ENCODE results near the gene CALCB. TPM values are rescaled to one million over a fixed set of nuclear protein-coding genes. Genes with fewer than 3 reads are reported as not detected.

Gene CALCB
- total RNA-seq, 3 donors from 2014 or later, result 1.3 to 2.7 (median 1.4) TPM

DNA sequence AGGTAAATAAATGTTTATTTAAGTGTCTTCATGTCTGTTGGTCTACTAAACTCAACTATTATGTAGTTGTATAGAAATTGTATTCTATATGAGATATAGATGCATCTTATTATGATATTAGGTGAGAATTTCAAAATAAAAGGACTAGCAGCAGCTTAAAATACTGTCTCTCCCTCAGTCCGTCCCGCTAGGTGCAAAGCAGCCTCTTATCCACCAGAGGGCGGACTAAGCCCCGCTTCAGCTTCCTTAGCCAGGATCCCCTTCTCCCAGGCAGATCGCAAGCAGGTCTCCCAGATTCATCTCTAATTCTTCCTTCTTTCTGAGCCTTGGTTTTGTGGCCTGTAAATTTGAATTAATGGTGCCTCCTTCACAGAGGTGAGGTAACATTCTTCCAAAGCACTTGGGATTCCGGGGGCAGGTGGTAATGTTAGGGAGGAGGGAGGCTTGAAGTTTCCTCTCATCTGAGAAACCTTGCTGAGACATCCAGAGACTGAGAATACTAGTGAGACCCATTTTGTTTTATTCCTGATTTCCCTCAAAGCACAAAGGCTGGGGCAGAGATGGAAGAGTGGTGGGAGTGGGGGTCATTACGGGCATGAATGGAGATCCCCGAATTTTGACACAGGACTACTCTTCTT lies 27.8 kb downstream of the CALCB start:
- Mint-ChIP-seq H3K4me1 (ENCODE audit: low read depth) (peaks cover 2% of the 10 kb centered on the region), H3K27me3 (ENCODE audit: low read depth) (peaks cover 19% of the 10 kb centered on the region)

DNA sequence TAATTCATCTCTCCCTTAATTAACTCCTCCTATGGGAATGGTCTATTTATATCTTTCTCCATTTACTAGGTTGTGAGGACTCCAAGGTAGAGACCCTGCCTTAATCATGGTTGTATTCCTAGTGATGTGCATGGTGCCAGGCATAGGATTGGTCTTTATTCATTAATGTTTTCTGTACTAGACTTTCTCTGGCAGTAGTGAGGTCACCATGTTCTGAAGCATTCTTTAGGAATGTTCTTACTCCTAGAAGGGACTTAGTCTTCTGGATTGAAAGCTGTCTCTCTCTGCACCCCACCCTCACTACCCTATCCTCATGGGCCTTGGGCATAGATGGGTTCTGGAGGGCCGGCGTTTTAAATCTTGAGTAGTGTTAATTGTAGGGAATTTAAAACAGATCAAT lies 30.8 kb downstream of the CALCB start:
- H3K27me3 Mint-ChIP-seq (ENCODE audit: low read depth), result peaks cover 4% of the 10 kb centered on the region

More for the DNA sequence above, 27.8 kb downstream of the CALCB start:
- peak; percentile 30 for DNase-seq
- ATAC-seq, result peak; percentile 62 to 72
- Mint-ChIP-seq H3K4me3 (no peak overlapping the region), H3K9me3 (peaks cover 4% of the 10 kb centered on the region), H3K36me3 (ENCODE audit: insufficient read depth) (no peaks in the 10 kb centered on the region)

DNA sequence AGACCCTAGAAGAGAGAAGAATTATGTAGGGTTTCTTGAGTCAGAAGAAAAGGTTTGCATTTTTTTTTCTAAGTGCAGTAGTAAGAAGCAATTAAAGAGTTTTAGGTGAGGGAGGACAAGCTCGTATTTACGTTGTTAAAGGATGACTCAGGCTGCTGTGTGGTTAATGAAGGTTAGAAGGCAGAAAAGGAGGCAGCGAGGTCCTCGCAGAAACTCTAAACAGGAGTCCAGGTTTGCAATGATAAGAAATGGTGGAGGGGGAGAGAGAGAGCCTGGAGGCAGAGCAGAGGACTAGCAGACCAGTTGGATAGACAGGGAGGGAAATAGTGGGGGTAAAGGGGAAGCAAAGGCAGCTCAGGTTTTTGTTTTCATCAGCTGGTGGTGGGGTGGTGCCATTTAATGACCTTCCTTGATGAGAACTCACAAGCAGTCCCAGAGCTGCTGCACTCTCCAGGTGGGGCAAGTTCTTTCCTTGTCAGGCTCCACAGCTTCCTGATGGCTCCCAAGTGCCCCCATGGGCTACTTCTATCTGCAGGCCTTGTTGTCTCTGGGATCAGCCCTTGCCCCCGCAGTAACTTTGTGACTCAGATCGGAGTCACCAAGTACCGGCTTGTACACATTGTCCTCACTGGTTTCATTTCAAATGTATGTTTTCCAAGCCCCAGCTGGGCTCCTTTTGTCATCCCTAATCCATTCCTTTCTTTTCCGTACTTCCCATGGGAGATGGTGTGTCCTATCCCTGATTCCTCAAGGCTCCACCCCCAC lies 33.0 kb downstream of the CALCB start:
- DNase-seq (no peak), ATAC-seq (no peak)
- no peaks in the 10 kb centered on the region for H3K36me3 Mint-ChIP-seq (ENCODE audit: insufficient read depth)
- no peak overlapping the region for H3K4me3 Mint-ChIP-seq
- H3K27me3 Mint-ChIP-seq (ENCODE audit: low read depth), result no peaks in the 10 kb centered on the region
- no peaks in the 10 kb centered on the region for H3K4me1 Mint-ChIP-seq (ENCODE audit: low read depth)
- peaks cover 4% of the 10 kb centered on the region for H3K9me3 Mint-ChIP-seq

More for the DNA sequence above, 30.8 kb downstream of the CALCB start:
- no peak for DNase-seq
- no peak overlapping the region for H3K4me3 Mint-ChIP-seq
- H3K9me3 Mint-ChIP-seq, result peaks cover 4% of the 10 kb centered on the region
- peaks cover 2% of the 10 kb centered on the region for H3K4me1 Mint-ChIP-seq (ENCODE audit: low read depth)
- no peaks in the 10 kb centered on the region for H3K36me3 Mint-ChIP-seq (ENCODE audit: insufficient read depth)
- no peak for ATAC-seq

DNA sequence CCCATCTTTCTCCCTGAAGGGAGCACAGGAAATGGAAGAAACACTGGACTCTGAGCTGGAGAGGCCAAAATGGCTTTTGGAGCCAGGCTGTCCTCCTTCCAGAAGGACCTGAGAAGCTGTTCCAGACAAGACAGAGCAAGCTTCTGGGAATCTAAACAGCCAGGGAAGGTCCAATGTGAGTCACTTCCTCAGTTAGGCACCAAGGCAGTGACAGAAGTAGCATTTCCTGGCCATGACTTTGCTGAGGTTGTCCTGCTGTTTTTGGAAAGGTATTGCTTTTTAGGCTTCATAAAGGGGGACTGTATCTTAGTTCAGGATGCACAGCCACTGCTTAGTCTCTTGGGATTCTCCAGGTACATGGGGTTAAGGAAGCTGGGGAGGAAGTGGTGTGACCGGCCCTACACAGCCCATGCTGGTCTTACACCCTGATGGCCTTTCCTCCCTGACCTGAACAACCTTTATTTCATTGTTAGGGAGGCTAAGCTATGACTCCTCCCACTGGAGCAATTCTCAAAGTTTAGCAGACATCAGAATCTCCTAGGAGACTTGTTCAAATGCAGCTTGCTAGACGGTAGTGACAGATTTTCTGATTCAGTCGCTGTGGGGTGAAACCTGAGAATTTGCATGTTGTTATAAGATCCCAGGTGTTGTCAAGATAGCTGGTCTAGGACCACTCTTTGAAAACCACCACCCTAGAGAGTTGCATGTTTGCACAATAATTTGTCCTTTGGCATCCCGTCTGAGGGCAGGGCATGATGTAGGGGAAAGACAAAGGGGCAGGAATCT lies 34.5 kb downstream of the CALCB start:
- no peak overlapping the region for H3K4me3 Mint-ChIP-seq
- ATAC-seq (no peak), DNase-seq (no peak)
- H3K27me3 Mint-ChIP-seq (ENCODE audit: low read depth), result no peaks in the 10 kb centered on the region
- H3K4me1 Mint-ChIP-seq (ENCODE audit: low read depth), result no peaks in the 10 kb centered on the region
- no peaks in the 10 kb centered on the region for H3K36me3 Mint-ChIP-seq (ENCODE audit: insufficient read depth)
- peaks cover 4% of the 10 kb centered on the region for H3K9me3 Mint-ChIP-seq

DNA sequence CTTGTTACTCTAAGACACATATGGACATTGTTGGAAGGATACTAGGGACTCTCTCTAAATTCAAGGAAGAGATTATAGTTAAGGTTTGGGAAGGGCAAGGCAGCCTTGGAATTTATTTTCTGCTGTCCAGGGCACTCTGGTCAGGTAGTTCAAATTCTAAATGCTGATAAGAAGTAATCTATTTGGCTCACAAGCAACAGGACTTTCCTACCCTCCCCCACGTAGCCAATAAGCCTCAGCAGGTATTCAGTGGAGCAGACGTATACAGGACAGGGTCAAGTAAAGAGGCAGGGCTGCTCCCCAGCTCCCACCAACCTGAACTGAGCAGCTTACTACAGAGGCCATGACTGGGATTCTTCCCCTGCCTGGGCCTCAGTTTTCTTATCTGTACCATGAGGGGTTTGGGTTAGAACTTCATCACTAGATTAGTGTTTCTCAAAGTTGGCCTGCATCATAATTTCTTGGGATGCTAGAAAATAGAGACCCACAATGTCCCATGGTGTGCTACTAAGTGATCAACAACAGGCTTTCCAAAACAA lies 35.3 kb downstream of the CALCB start:
- Mint-ChIP-seq H3K27me3 (ENCODE audit: low read depth) (peaks cover 6% of the 10 kb centered on the region), H3K4me1 (ENCODE audit: low read depth) (peaks cover 7% of the 10 kb centered on the region), H3K9me3 (peaks cover under 1% of the 10 kb centered on the region), H3K36me3 (ENCODE audit: insufficient read depth) (no peaks in the 10 kb centered on the region), H3K4me3 (no peak overlapping the region)
- ATAC-seq (no peak), DNase-seq (no peak)

DNA sequence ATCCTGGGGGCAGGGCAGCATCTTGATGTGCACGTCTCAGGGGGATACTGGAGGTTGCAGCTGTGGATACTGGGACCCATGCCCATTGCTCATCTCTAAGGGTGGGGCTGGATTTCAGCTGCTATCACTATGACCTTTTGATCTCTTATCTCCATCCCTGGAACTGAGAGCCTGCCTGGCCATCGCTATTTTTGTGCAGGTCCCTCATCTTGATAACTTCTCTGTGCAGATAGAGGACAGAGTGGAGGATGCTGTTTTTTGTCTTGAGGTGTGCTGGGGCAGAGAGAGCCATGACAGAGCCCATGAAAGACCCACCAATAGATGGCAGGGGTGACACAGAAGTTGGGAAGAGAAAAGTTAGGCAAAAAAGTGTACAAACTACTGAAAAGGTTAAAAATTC lies 36.2 kb downstream of the CALCB start:
- H3K4me1 Mint-ChIP-seq (ENCODE audit: low read depth), result peaks cover 10% of the 10 kb centered on the region
- no peaks in the 10 kb centered on the region for H3K36me3 Mint-ChIP-seq (ENCODE audit: insufficient read depth)
- ATAC-seq, result no peak
- H3K9me3 Mint-ChIP-seq, result no peaks in the 10 kb centered on the region
- no peak overlapping the region for H3K4me3 Mint-ChIP-seq
- peaks cover 11% of the 10 kb centered on the region for H3K27me3 Mint-ChIP-seq (ENCODE audit: low read depth)
- no peak for DNase-seq

DNA sequence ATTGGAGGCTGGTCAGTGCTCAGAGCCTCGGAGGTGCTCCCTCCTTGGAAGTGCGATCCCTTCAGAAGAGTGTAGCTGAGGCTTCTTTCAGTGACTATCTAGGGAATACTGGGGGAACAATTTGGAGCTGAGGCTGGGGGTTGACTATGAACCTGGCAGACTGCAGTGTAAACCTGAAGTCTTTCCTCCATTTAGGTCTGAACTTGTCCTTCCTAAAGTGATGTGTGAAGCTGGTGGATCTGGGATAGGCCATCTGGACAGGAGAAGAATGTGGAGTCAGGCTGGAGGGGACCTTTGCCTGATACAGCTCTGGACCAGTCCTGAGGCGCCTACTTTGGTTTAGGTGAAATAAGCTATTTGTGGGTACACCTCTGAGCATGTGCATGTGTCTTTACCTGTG lies 37.8 kb downstream of the CALCB start:
- ATAC-seq (no peak), DNase-seq (no peak)
- Mint-ChIP-seq H3K9me3 (no peaks in the 10 kb centered on the region), H3K27me3 (ENCODE audit: low read depth) (peaks cover 23% of the 10 kb centered on the region), H3K36me3 (ENCODE audit: insufficient read depth) (no peaks in the 10 kb centered on the region), H3K4me1 (ENCODE audit: low read depth) (peaks cover 14% of the 10 kb centered on the region), H3K4me3 (no peak overlapping the region)

DNA sequence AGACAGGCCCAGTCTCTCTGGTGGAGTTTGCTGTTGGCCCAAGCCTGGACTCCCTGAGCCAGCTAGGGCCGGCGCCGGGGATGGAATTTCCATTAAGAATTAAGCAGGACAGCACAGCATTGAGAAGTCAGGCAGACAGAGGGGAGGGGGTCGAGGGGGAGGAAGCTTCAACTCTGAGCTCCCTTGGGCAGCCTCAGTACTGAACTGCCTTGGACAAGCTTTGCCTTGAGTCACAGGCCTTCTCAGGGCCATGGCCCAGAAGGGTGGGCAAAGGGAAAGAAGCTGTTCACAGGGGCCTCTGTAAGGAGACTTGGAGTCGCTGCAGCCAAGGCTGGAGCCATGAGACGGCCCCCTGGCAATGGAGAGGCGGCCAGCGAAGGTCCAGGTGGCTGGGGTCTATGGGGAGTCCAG lies 38.7 kb downstream of the CALCB start:
- peaks cover 31% of the 10 kb centered on the region for H3K27me3 Mint-ChIP-seq (ENCODE audit: low read depth)

DNA sequence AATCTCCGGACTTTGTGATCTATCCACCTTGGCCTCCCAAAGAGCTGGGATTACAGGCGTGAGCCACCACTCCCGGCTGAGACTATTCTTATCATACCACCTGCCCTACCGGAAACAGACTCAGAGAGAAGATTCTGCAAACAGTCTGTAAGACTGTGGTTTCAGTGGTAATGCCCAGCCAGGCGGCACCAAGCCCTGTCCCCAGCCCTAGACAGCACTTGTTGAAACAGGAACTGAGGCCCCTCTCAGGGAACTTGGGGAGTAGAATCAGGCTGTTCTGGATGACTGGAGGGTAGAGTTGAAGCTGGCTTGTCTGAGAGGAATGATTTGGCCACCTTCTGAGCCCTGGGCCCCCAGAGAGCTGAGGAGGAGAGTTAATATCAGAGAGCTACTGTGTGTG lies 40.0 kb downstream of the CALCB start:
- H3K4me3 Mint-ChIP-seq, result no peak overlapping the region
- peaks cover 39% of the 10 kb centered on the region for H3K27me3 Mint-ChIP-seq (ENCODE audit: low read depth)
- no peak for ATAC-seq
- H3K4me1 Mint-ChIP-seq (ENCODE audit: low read depth), result peaks cover 14% of the 10 kb centered on the region
- DNase-seq, result no peak
- H3K36me3 Mint-ChIP-seq (ENCODE audit: insufficient read depth), result no peaks in the 10 kb centered on the region
- no peaks in the 10 kb centered on the region for H3K9me3 Mint-ChIP-seq

More for the DNA sequence above, 38.7 kb downstream of the CALCB start:
- Mint-ChIP-seq H3K9me3 (no peaks in the 10 kb centered on the region), H3K4me3 (no peak overlapping the region), H3K4me1 (ENCODE audit: low read depth) (peaks cover 14% of the 10 kb centered on the region), H3K36me3 (ENCODE audit: insufficient read depth) (no peaks in the 10 kb centered on the region)
- ATAC-seq (no peak), DNase-seq (no peak)

DNA sequence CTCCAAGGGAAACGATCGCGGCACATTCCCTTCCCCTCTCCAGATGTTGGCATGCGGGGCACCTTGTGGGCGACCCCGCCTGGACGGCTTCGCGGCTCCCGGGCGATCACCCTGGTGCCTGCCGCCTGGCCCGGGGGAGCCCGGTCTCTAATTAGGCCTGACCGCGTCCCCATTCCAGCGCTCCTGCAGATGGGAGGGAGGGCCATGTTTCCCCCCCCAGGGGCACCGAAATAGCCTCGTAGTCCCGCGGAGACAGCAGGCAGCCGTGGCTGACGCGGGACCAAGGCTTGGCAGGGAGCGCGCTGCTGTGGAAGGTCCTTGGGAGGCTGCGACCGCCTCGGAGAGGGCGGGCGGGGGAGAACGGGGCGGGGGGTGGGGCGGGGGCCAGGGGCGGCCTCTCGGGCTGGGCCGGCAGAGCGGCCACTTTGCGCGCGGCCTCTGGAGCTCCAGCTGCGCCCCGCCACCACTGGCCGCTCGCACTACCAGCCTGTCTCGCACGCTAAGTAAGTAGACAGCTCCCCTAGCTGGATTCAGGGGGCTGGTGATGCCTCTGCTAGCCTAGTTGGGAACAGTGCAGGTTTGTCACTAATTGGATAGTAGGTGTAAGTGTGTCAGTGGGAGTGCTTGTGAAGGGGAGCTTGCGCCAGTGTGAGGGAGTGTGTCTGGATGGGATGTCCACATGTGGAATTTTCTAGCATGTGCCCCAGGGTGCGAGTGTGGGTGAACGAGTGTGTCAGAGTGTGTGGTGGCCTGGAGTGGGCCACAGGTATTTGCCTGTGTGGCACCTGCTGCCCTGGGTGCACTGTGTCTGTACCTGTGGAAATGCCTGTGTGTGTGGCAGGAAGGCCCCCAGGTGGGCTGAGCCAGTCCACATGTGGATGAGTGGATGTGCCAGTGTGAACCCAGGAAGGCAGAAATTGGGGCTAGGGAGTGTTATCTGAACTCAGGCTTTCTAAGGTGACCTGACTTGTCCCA lies 41.4 kb downstream of the CALCB start, which contains the start of gene INSC:
INSC (plus strand) TSS at position 423 of the 975 bp plus-strand sequence. CDS start 34,252 bp downstream, outside the sequence.
- Mint-ChIP-seq H3K27me3 (ENCODE audit: low read depth) (peaks cover 50% of the 10 kb centered on the region), H3K4me1 (ENCODE audit: low read depth) (peaks cover 14% of the 10 kb centered on the region), H3K36me3 (ENCODE audit: insufficient read depth) (no peaks in the 10 kb centered on the region), H3K9me3 (no peaks in the 10 kb centered on the region), H3K4me3 (no peak within 1 kb of the TSS)
- no peak for DNase-seq
- peak in 1 of 2 donors; percentile 36 for ATAC-seq

DNA sequence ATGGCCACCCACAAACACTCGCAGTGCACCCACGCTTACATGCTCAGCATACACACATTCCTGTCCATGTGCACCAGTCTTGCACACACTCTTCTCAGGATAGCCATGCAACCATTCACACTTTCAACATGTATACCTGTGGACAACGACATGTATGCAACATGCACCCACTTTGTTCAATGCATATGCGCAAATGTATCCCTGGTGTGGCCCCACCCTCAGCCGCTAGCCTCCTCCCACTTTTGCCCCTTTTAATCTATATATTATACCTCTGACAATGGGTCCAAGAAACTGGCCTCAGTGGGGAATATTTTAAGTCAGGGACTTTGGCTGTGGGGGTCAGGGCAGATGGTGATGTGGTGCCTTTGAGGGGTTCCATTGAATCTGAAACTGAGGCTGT lies 42.3 kb downstream of the CALCB start:
- H3K9me3 Mint-ChIP-seq, result no peaks in the 10 kb centered on the region
- peaks cover 14% of the 10 kb centered on the region for H3K4me1 Mint-ChIP-seq (ENCODE audit: low read depth)
- H3K4me3 Mint-ChIP-seq, result no peak overlapping the region
- peaks cover 50% of the 10 kb centered on the region for H3K27me3 Mint-ChIP-seq (ENCODE audit: low read depth)
- H3K36me3 Mint-ChIP-seq (ENCODE audit: insufficient read depth), result no peaks in the 10 kb centered on the region
- ATAC-seq (no peak), DNase-seq (no peak)

DNA sequence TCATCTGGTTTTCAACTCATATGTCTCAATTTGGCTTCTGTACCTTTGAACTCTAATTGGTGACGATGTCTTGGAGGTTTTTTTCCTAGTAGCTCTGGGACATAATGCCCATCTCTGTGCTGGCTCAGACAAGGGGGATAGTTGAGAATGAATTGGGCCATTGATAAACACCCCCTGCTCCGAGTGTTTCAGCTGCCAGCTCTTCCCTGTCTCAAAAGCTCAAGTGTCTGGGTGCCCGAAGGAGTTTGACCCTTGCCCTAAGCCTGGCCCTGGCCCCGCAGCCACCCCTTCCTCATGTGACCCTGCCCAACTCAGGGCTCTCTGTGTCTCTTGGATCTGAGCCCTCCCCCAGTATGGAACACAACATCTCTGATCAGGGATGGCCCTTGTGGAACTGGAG lies 44.4 kb downstream of the CALCB start:
- Mint-ChIP-seq H3K36me3 (ENCODE audit: insufficient read depth) (no peaks in the 10 kb centered on the region), H3K4me3 (no peak overlapping the region), H3K27me3 (ENCODE audit: low read depth) (peaks cover 55% of the 10 kb centered on the region), H3K9me3 (no peaks in the 10 kb centered on the region), H3K4me1 (ENCODE audit: low read depth) (peaks cover 14% of the 10 kb centered on the region)
- DNase-seq, result no peak
- no peak for ATAC-seq

DNA sequence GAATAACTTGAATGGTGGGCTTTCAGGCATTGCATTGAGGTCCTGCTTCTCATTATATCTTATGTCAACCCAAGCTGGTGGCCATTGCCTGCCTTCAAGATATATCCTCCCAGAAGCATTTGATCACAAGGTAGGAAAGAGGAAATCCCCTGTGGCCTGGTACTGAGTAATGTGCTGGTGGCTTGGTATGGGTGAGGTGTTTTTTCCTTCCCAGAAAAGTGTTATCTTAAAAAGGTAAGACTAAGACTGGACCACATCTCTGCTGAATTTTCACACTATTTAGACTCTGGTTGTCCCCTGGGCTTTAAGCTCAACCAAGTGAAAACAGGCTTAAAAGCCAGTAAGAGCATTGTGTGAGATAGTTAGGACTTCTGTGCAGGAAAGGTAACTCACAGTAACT lies 45.0 kb downstream of the CALCB start:
- Mint-ChIP-seq H3K36me3 (ENCODE audit: insufficient read depth) (no peaks in the 10 kb centered on the region), H3K27me3 (ENCODE audit: low read depth) (peaks cover 55% of the 10 kb centered on the region), H3K9me3 (no peaks in the 10 kb centered on the region), H3K4me1 (ENCODE audit: low read depth) (peaks cover 9% of the 10 kb centered on the region), H3K4me3 (no peak overlapping the region)
- DNase-seq (no peak), ATAC-seq (no peak)
